ENCODE data around the gene ATG2A. TPM values are rescaled to one million over a fixed set of nuclear protein-coding genes. Genes with fewer than 3 reads are reported as not detected.
A peak's percentile ranks its signal among the peaks of the same experiment; 100 is the strongest.

Gene ATG2A
- total and polyA plus RNA-seq, 10 of the 15 experiments (the other 5 are each of a cell fraction or from before 2014, with no cell fraction given): 0.08 to 19.0 (median 4.6) TPM

GRCh38 chr11:64846998-64847666 is 69.9 kb downstream of the ATG2A start:
- Histone ChIP-seq H3K4me1 (ENCODE audit: control insufficient read depth, insufficient read depth, low read length) (peaks cover 55% of the 10 kb centered on the region), H3K79me2 (ENCODE audit: control insufficient read depth, insufficient read depth, low read length) (peaks cover 3% of the 10 kb centered on the region; the same call in 1 of the 2 replicates), H3K4me2 (ENCODE audit: control insufficient read depth, insufficient read depth) (no peak overlapping the region), H3K27me3 (replicated peaks in 1 of 2; ENCODE audit: control insufficient read depth in 2 of 2, insufficient read depth in 2 of 2, low read length in 1 of 2) (no peaks in the 10 kb centered on the region), H3K27ac (ENCODE audit: control insufficient read depth, insufficient read depth) (no peak overlapping the region), H4K20me1 (ENCODE audit: control insufficient read depth, insufficient read depth) (no peaks in the 10 kb centered on the region), H3K36me3 (ENCODE audit: control insufficient read depth in 2 of 2, insufficient read depth in 2 of 2, low read length in 1 of 2) (no peaks in the 10 kb centered on the region), H3K9ac (ENCODE audit: control insufficient read depth, insufficient read depth, low read length) (0 out of 2 replicates have a peak overlapping the region, but pooled peaks have one; percentile 2), H3K4me3 (no peak overlapping the region), H3K9me3 (replicated peaks; ENCODE audit: control insufficient read depth, insufficient read depth, low read length) (no peaks in the 10 kb centered on the region), H2AFZ (ENCODE audit: control insufficient read depth, low read depth, low read length) (peak overlapping the region; percentile 38)
- ChIA-PET RAD21 (ENCODE audit: unreplicated experiment) (interaction anchor here (0.5 to 12.9 kb wide), 27 partner anchors 11 to 483 kb away, joined by 3 to 316 read pairs (median 6); partner anchors contain the start of genes ARL2, BATF2, CAPN1 and CDC42EP2), CTCF (interaction anchor here (0.7 to 28.8 kb wide), 31 partner anchors 16 to 483 kb away, joined by 3 to 1208 read pairs (median 6); partner anchors contain the start of genes ARL2, BATF2, CAPN1 and CDC42EP2), POLR2A (interaction anchor here (0.6 to 24.3 kb wide), 7 partner anchors 17 to 483 kb away, joined by 3 to 620 read pairs (median 9); partner anchors contain the start of genes EHD1, FAU and MRPL49), SMC1A (ENCODE audit: uncharacterized antibody, unreplicated experiment) (interaction anchor here (1.0 to 12.7 kb wide), 22 partner anchors 16 to 468 kb away, joined by 3 to 306 read pairs (median 8); partner anchors contain the start of genes ARL2, ATG2A, BATF2 and CDC42EP2)
- in situ Hi-C loops (cut with MboI) (loop anchor here (5.0 kb wide), 1 partner anchor 45 kb away; no protein-coding TSS in a partner anchor), intact Hi-C loops (cut with micrococcal nuclease; ENCODE audit: unreplicated experiment) (loop anchor here (1.0 to 10.0 kb wide), 4 partner anchors 47 to 408 kb away; partner anchors contain the start of genes ARL2 and ZNHIT2)
- ATAC-seq: peak; percentile 61
- FAIRE-seq: no peak
- DNase-seq (ENCODE audit: low read depth, low spot score): no peak
- WGBS (ENCODE audit: insufficient coverage, insufficient replicate concordance, low lambda C conversion rate, missing lambda C conversion rate): 14% methylated on average over 12 of the region's 13 CpGs
- no TSS peak for BruUV-seq (replicated peaks)
- TF ChIP-seq SMAD5 (IDR thresholded peaks at IDR 0.05; ENCODE audit: low read depth) (no peak), FOXK2 (IDR thresholded peaks at IDR 0.05) (no peak), IRF3 (IDR thresholded peaks at IDR 0.05) (0 out of 2 replicates have a peak, but pooled peaks have one; percentile 23), NR2F1 (conservative IDR thresholded peaks at IDR 0.05) (0 out of 2 replicates have a peak, but pooled peaks have one; percentile 43), ATF2 (IDR thresholded peaks at IDR 0.05; ENCODE audit: low read length) (no peak), RCOR1 (conservative IDR thresholded peaks at IDR 0.05; ENCODE audit: low read depth, low read length) (0 out of 2 replicates have a peak, but pooled peaks have one; percentile 48), CREB1 (IDR thresholded peaks at IDR 0.05; ENCODE audit: low read depth) (no peak), ZNF24 (IDR thresholded peaks at IDR 0.05) (no peak), NBN (IDR thresholded peaks at IDR 0.05) (peak; percentile 71), ATF3 (IDR thresholded peaks at IDR 0.05; ENCODE audit: borderline replicate concordance, extremely low read depth, low read depth, low read length) (no peak), ZNF217 (IDR thresholded peaks at IDR 0.05) (no peak), HDAC2 (IDR thresholded peaks at IDR 0.05) (no peak), TAF1 (IDR thresholded peaks at IDR 0.05; ENCODE audit: borderline replicate concordance, low read depth, low read length) (no peak), CBX5 (IDR thresholded peaks at IDR 0.05; ENCODE audit: low read depth) (no peak), JUNB (IDR thresholded peaks at IDR 0.05) (no peak), ZBTB40 (IDR thresholded peaks at IDR 0.05; ENCODE audit: borderline replicate concordance) (no peak)
